Fibroblast of lung (primary cell): ENCODE measurements around the gene FOXL3.

Source experiments
- CTCF ChIP-seq, 2 donors: IDR thresholded peaks in 1 of 2; conservative IDR thresholded peaks in 1 of 2; 1 replicate in 1 of 2; 2 replicates in 1 of 2; pipeline ENCODE4 v1.5.1; 2011 to 2012; ENCODE audit warnings: low read length in 2 of 2, control low read depth in 1 of 2, inconsistent platforms in 1 of 2, low read depth in 1 of 2, mild to moderate bottlenecking in 1 of 2
- EZH2 ChIP-seq: IDR thresholded peaks from 2 replicates; pipeline ENCODE4 v1.5.1; 2012; ENCODE audit warnings: low read length, control low read depth, mild to moderate bottlenecking; ENCODE audit errors: missing control alignments

GRCh38 chr7:325051-325798 lies 35.3 kb downstream of the FOXL3 start:
- no peak for TF ChIP-seq CTCF (conservative IDR thresholded peaks at IDR 0.05 in 1 of 2, IDR thresholded peaks at IDR 0.05 in 1 of 2; ENCODE audit: low read depth in 1 of 2, low read length in 2 of 2)
- TF ChIP-seq EZH2, result no peak
